Neural progenitor cell (in vitro differentiated cells): ENCODE results near the gene CCDC177.

ENCODE experiments used
- EZH2phosphoT487 ChIP-seq: fragments of 200-600 bp; sonication (generic); IDR thresholded peaks from 2 replicates; pipeline ENCODE4 v1.6.1; 2017; ENCODE audit warnings: antibody characterized with exemption
- TF ChIP-seq, protein P1 (sequence below): fragments of 200-600 bp; sonication (generic); IDR thresholded peaks from 2 replicates; pipeline ENCODE4 v1.5.1; 2017; ENCODE audit warnings: antibody characterized with exemption, mild to moderate bottlenecking

DNA sequence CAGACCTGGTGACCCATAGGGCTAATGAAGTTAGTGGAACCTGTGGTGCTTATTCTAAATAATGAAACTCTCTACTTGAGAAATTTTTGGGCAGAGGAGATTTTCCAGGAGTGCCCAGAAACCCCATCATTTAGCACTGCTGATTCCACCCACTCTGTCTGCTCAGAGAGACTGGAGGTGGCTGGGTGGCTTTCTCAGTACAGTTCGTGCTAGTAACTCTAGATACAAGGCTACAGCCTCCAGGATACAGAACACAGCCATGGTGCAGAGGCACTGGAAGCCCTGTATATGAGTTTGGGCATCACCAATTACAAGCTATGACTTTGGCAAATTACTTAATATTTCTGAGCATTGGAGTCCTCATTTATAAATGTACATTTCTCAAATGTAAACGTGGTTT, 32.4 kb downstream of the CCDC177 start:
- TF ChIP-seq, protein P1, sequence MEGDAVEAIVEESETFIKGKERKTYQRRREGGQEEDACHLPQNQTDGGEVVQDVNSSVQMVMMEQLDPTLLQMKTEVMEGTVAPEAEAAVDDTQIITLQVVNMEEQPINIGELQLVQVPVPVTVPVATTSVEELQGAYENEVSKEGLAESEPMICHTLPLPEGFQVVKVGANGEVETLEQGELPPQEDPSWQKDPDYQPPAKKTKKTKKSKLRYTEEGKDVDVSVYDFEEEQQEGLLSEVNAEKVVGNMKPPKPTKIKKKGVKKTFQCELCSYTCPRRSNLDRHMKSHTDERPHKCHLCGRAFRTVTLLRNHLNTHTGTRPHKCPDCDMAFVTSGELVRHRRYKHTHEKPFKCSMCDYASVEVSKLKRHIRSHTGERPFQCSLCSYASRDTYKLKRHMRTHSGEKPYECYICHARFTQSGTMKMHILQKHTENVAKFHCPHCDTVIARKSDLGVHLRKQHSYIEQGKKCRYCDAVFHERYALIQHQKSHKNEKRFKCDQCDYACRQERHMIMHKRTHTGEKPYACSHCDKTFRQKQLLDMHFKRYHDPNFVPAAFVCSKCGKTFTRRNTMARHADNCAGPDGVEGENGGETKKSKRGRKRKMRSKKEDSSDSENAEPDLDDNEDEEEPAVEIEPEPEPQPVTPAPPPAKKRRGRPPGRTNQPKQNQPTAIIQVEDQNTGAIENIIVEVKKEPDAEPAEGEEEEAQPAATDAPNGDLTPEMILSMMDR, result no peak
- no peak for TF ChIP-seq EZH2phosphoT487
